Activated effector memory CD4-positive, alpha-beta T cell treated with Interleukin-2 at 50 U/mL for 16 hours (primary cell): ENCODE data around the gene CHST8.

Source experiments
- DNase-seq: peaks from one replicate; pipeline ENCODE4 v3.0.0-alpha.2; 2020

CHST8 gene

GRCh38 chr19:33720155-33720493 is 98.4 kb downstream of the CHST8 start:
- DNase-seq = no peak

- DNase-seq = no peak
Observed at GRCh38 chr19:33720691-33721682, 99.2 kb downstream of the CHST8 start.

GRCh38 chr19:33721735-33722297 is 100.1 kb downstream of the CHST8 start:
- DNase-seq = no peak

GRCh38 chr19:33722456-33723239 is 100.9 kb downstream of the CHST8 start:
- DNase-seq = no peak

- DNase-seq = no peak
Observed at GRCh38 chr19:33723512-33723911, 101.8 kb downstream of the CHST8 start.

- no peak for DNase-seq
Observed at GRCh38 chr19:33724021-33724720, 102.4 kb downstream of the CHST8 start.

- no peak for DNase-seq
Observed at GRCh38 chr19:33724721-33725060, 102.9 kb downstream of the CHST8 start.

GRCh38 chr19:33725567-33725966 is 103.8 kb downstream of the CHST8 start:
- no peak for DNase-seq

GRCh38 chr19:33726756-33727155 is 105.0 kb downstream of the CHST8 start:
- no peak for DNase-seq

GRCh38 chr19:33727331-33727998 is 105.7 kb downstream of the CHST8 start:
- DNase-seq = no peak

- no peak for DNase-seq
Observed at GRCh38 chr19:33728141-33728540, 106.4 kb downstream of the CHST8 start.

GRCh38 chr19:33730858-33731607 is 109.3 kb downstream of the CHST8 start:
- DNase-seq = no peak

GRCh38 chr19:33731881-33732280 is 110.1 kb downstream of the CHST8 start:
- no peak for DNase-seq

GRCh38 chr19:33734913-33735312 is 113.2 kb downstream of the CHST8 start:
- no peak for DNase-seq

GRCh38 chr19:33736158-33736557 is 114.4 kb downstream of the CHST8 start:
- DNase-seq = no peak

- DNase-seq = no peak
Observed at GRCh38 chr19:33736787-33737186, 115.0 kb downstream of the CHST8 start.

- no peak for DNase-seq
Observed at GRCh38 chr19:33737681-33738371, 116.1 kb downstream of the CHST8 start.

- no peak for DNase-seq
Observed at GRCh38 chr19:33740811-33741396, 119.2 kb downstream of the CHST8 start.

- no peak for DNase-seq
Observed at GRCh38 chr19:33745297-33745696, 123.5 kb downstream of the CHST8 start.

GRCh38 chr19:33746159-33746558 is 124.4 kb downstream of the CHST8 start:
- no peak for DNase-seq

GRCh38 chr19:33747273-33747672 is 125.5 kb downstream of the CHST8 start:
- no peak for DNase-seq
